GM12874 (cell line): ENCODE results near the gene CARD11.

ENCODE experiments used
- TF ChIP-seq, protein P1 (sequence below): IDR thresholded peaks from 2 replicates; pipeline ENCODE4 v1.5.1; 2011; ENCODE audit warnings: low read depth, mild to moderate bottlenecking, control low read depth, low read length, moderate library complexity; ENCODE audit not compliant: insufficient read depth

Gene CARD11

DNA sequence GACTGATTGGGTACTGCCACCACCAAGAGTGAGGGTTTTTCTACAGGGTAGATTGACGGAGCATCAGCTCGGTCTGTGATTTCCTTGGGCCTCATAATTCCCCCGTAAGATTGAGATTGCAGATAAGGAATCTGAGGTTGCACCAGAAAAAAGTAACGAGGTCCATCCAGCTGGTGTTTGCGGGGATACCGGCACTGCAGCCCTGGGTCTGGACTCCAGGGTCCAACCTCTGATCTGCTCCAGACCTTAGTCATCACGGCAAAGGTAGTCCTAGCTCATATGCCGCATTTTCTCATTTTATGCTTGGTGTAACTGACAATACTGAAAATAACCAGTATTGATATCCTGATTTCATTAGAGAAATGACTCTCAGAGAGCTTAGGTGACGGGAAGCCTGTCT, 3.9 kb downstream of the CARD11 start:
- TF ChIP-seq, protein P1, sequence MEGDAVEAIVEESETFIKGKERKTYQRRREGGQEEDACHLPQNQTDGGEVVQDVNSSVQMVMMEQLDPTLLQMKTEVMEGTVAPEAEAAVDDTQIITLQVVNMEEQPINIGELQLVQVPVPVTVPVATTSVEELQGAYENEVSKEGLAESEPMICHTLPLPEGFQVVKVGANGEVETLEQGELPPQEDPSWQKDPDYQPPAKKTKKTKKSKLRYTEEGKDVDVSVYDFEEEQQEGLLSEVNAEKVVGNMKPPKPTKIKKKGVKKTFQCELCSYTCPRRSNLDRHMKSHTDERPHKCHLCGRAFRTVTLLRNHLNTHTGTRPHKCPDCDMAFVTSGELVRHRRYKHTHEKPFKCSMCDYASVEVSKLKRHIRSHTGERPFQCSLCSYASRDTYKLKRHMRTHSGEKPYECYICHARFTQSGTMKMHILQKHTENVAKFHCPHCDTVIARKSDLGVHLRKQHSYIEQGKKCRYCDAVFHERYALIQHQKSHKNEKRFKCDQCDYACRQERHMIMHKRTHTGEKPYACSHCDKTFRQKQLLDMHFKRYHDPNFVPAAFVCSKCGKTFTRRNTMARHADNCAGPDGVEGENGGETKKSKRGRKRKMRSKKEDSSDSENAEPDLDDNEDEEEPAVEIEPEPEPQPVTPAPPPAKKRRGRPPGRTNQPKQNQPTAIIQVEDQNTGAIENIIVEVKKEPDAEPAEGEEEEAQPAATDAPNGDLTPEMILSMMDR = no peak

DNA sequence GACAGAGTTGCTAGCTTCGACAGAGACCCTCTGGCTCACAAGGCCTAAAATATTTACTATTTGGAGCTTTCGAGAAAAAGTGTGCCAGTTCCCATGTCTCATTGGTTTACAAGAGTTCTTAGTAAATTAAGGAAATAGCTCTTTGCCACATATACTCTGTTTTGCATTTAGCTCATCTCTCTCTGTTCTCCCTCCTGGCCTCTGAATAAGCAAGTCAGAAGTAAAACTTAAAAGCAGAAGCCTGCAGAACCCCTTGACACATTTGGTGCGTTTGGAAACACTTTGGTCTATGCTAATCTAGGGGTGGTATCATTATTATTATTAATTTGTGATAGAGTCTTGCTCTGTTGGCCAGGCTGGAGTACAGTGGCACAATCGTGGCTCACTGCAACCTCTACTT, 6.4 kb downstream of the CARD11 start:
- TF ChIP-seq, protein P1 = no peak

DNA sequence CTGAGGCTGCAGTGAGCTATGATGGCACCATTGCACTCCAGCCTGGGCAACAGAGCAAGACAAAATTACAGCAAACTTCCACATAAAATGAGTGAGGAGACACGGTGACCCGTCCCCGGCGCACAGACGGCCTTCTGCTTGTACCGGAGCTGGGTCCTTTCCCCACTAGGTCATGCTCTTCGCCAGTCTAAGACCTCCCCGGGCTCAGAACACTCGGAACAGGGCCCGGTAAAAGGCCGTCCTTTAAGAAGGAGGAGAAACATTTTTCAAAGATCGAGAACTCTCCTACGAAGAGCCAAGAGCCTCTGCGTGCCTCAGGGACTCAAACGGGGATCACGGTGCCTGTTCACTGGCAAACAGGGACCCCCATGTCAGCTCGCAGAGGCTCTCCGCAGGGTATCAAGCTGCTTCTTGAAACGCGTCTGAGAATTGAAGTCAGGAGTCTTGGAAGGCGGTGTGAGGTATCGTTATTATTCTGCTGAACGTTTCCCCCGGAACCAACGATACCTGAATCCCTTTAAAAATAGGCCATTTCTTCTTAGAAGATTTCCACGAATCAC, 9.0 kb downstream of the CARD11 start:
- TF ChIP-seq, protein P1 = no peak

DNA sequence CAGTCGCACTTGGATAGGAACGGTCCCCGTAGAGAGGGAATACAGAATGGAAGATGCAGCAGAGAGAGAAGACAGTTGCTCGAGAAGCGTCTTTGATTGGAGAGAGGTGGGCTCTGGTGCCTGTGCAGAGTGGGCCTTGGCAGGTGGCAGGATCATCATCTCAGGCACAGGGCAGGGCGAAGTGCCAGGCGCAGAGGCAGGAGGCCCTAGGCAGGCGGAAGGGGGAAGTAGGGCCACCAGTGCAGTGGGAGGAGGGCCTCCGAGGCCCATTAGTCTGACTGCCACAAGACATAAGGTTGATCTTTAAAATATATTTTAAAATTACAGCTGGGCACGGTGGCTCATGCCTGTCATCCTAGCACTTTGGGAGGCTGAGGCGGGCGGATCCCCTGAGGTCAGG, 10.1 kb downstream of the CARD11 start:
- TF ChIP-seq, protein P1 = no peak

- TF ChIP-seq, protein P1 = no peak
These were observed 10.5 kb downstream of the CARD11 start for GRCh38 chr7:3033136-3033535.

- TF ChIP-seq, protein P1 = no peak
These were observed 11.4 kb downstream of the CARD11 start for GRCh38 chr7:3032256-3032655.

GRCh38 chr7:3029138-3029537, 14.5 kb downstream of the CARD11 start:
- TF ChIP-seq, protein P1 = no peak
